ENCODE results near the gene USP25.

- TF ChIP-seq POLR2A (IDR thresholded peaks at IDR 0.05) (no peak), CTCF (IDR thresholded peaks at IDR 0.05) (no peak), POLR2AphosphoS5 (IDR thresholded peaks at IDR 0.05) (no peak), EP300 (IDR thresholded peaks at IDR 0.05; ENCODE audit: low read depth) (no peak)
Measured at GRCh38 chr21:15928686-15929425, 199.1 kb downstream of the USP25 start.
